Right lobe of liver (tissue), 4 donors: ENCODE data around the gene FAS.

Source experiments
- CTCF ChIP-seq, 4 donors: fragments of 200-600 bp in 3 of 4; fragments of 450-650 bp in 1 of 4; IDR thresholded peaks; one replicate each; pipeline versions ENCODE4 v1.5.1 to v1.8.0; 2016 to 2022; ENCODE audit warnings: antibody characterized with exemption in 4 of 4, mild to moderate bottlenecking in 2 of 4
- POLR2A ChIP-seq: fragments of 450-650 bp; IDR thresholded peaks from one replicate; pipeline ENCODE4 v1.6.1; 2017; ENCODE audit warnings: antibody characterized with exemption, mild to moderate bottlenecking
- donor health status: DM: no; HTN: no; CAD: no.
- donor health status: DM: no; HTN: no; CAD: no.
- donor health status: DM: no; HTN: yes; CAD: no.

GRCh38 chr10:88980247-88980646, 10.4 kb upstream of the FAS start:
- TF ChIP-seq CTCF (IDR thresholded peaks at IDR 0.05) (no peak), POLR2A (no peak)
